ENCODE measurements around the gene OR4D11.
"Not testable (repeated sequence)": the region's sequence is repeated elsewhere in the genome, so short reads cannot be mapped to it uniquely, and the experiment has no call there.

The OR4D11 gene

GRCh38 chr11:59503276-59503675, at the start of gene OR4D11:
Gene OR4D11 (plus strand): TSS chr11:59503576. CDS start chr11:59503576, 0 bp downstream.
- no peak for DNase-seq

DNA sequence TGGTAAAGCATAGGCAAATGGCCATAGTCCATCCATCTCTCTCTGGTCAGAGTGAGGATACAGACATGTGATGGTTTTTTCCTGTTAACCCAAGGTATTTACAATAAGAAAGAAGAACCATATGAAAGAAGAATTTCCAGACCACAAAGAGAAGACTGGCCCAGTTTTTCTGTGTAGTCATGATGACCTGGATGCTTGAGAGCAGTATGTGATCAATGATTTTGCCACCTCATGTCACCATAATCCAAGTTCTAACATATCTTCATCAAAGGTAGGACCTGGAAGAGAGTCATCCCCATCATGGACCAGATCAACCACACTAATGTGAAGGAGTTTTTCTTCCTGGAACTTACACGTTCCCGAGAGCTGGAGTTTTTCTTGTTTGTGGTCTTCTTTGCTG, 46.7 kb upstream of the OR4D11 start, which contains the start of gene OR4D6:
OR4D6 (plus strand) TSS at position 301 of the 400 bp plus-strand sequence; CDS start at position 301, 0 bp downstream.
- DNase-seq: no peak

- DNase-seq: no peak
Measured at GRCh38 chr11:59459916-59460315, 43.5 kb upstream of the OR4D11 start.

GRCh38 chr11:59463190-59463641, 40.2 kb upstream of the OR4D11 start:
- no peak for DNase-seq

- no peak for DNase-seq
Measured at GRCh38 chr11:59473015-59473414, 30.4 kb upstream of the OR4D11 start, which contains the start of gene OR4D10. Gene OR4D10 (plus strand): TSS chr11:59473315. CDS start chr11:59477430, 4,115 bp downstream.

DNA sequence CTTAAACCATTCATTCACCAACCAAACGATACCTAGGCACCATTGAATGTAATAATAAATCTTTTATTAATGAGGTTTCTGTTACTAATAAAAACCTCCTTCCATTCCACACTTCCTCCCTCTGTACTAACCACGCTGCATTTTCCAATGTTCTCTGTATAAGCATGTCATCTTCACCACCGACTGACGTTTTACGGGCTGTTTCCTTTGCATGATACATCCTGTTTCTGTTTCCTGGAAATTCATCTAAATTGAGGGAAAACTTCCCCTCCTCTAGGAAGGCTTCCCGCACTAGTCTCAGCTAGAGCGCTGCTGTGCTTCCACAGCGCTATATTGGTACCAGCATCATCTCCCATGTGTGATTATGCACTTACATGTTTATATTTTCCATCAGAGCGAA, 28.2 kb upstream of the OR4D11 start:
- DNase-seq: no peak

GRCh38 chr11:59479906-59480305, 23.5 kb upstream of the OR4D11 start:
- no peak for DNase-seq

GRCh38 chr11:59480359-59480758, 23.0 kb upstream of the OR4D11 start:
- DNase-seq: no peak

GRCh38 chr11:59501931-59502330, 1.4 kb upstream of the OR4D11 start:
- DNase-seq: no peak

- no peak for DNase-seq
Measured at GRCh38 chr11:59510941-59511589, 7.7 kb downstream of the OR4D11 start, which contains the start of gene OR4D9. Gene OR4D9 (plus strand): TSS chr11:59511539. CDS start chr11:59514913, 3,374 bp downstream.

GRCh38 chr11:59511675-59512074, 8.3 kb downstream of the OR4D11 start:
- DNase-seq: no peak

DNA sequence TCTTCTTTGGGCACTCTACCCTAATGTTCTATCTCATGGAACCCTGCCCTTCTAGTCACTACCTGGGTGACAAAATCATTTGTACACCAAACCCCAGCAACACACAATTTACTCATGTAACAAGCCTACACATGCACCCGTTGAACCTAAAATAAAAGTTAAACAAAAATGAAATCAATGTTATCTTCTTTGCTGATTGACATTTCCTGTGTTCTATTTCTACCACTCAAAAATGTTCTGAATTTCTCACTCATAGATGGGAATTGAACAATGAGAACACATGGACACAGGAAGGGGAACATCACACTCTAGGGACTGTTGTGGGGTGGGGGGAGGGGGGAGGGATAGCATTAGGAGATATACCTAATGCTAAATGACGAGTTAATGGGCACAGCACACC, 16.8 kb downstream of the OR4D11 start:
- not testable (repeated sequence) for DNase-seq

GRCh38 chr11:59520741-59521140, 17.4 kb downstream of the OR4D11 start:
- DNase-seq: no peak

GRCh38 chr11:59523541-59523940, 20.2 kb downstream of the OR4D11 start:
- no peak for DNase-seq

GRCh38 chr11:59528711-59529110, 25.3 kb downstream of the OR4D11 start:
- DNase-seq: no peak

GRCh38 chr11:59532620-59533019, 29.2 kb downstream of the OR4D11 start:
- DNase-seq: no peak

GRCh38 chr11:59534676-59535075, 31.3 kb downstream of the OR4D11 start:
- DNase-seq: no peak

- DNase-seq: no peak
Measured at GRCh38 chr11:59542142-59542810, 38.9 kb downstream of the OR4D11 start.

GRCh38 chr11:59543713-59544112, 40.3 kb downstream of the OR4D11 start:
- not testable (repeated sequence) for DNase-seq

- DNase-seq: no peak
Measured at GRCh38 chr11:59544869-59545178, 41.4 kb downstream of the OR4D11 start.

DNA sequence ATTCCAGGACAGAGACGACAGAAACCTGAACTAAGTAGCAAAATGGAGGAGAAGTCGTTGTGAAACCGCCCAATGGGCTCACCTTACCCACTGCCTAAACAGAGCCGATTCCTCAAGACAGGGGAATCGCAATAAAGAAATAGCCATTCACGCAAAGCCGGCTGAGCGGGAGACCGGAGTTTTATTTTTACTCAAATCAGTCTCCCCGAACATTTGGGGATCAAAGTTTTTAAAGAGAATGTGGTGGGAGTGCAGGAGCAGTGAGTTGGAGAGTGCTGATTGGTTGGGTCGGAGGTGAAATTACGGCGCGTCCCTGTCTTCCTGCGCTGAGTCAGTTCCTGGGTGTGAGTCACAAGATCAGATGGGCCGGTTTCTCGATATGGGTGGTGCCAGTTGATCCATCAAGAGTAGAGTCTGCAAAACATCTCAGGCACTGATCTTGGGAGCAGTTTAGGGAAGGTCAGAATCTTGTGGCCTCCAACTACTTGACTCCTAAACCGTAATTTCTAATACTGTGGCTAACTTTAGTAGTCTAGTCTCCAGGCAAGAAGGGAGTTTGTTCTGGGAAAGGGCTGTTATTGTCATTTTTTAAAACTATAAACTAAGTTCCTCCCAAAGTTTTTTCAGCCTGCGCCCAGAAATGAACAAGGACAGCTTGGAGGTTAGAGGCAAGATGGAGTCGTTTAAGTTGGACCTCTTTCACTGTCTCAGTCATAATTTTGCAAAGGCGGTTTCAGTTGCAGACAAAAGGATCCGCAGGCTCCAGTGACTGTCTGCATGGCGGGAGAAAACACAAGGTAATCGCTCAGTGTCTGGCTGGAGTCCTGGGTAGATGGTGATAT, 42.0 kb downstream of the OR4D11 start:
- no peak for DNase-seq

GRCh38 chr11:59547605-59548308, 44.4 kb downstream of the OR4D11 start:
- not testable (repeated sequence) for DNase-seq

DNA sequence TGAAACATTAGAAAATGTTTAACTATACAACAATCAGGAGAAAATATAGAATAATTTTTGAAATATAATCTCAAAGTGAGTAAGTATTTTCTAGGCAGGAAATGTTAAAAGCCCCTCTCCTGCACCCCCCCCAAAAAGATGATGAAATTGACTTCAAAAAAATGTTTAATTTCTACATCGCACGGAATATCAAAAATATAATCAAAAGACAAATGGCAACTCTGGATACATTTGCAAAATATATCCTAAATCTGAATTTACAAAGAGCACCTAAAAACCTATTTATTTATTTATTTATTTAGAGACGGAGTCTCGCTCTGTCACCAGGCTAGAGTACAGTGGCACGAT, 44.9 kb downstream of the OR4D11 start:
- DNase-seq: no peak
